GM19035 (cell line): Measurements from ENCODE around the gene DDX31.
A peak's percentile ranks its signal among the peaks of the same experiment; 100 is the strongest.
"Not testable (repeated sequence)": the region's sequence is repeated elsewhere in the genome, so short reads cannot be mapped to it uniquely, and the experiment has no call there.

Experiments used
- ATAC-seq: cut with Tn5 transposase; IDR thresholded peaks from one replicate; pipeline ENCODE4 v1.9.1; 2021; ENCODE audit not compliant: unreplicated experiment

Gene DDX31

DNA sequence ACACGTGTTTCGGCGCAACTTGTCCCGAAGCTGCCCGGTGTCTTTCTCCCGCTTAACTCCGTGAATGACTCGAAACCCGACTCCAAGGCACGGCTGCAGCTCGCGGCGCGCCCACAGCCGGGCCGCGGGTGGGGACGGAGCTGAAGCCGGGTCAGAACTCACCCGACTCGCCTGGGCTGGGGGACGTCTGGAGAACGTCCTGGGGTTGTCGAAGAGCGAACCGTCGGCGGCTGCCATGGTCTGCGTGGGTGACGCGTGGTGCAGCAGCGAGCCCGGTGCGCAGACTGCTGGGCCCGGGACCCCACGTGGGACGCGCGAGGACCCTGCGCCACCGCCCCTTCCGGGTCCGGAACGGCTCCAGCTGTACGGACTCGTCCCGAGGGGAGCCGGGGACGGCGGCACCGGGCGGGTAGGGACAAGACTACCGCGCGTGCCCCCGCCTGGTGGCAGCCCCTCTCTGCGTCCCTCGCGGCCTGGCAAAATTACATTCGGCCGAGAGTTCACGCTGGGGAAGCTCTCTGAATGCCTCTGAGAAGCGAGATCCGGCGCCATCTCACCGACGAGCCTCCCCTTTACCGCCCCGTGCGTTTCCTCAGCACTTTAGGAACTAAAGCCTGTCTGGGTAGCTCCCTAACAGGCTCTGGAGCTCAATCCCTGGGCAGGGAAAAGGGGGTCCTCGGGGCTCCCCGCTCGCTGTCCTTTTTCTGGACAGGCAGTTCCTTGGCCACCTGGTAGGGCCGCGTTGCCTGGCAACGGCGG is at the start of gene DDX31:
Gene DDX31, minus strand, starts transcription at position 286 of the 759 bp plus-strand sequence. Its CDS starts 49 bp downstream, at position 237.
- ATAC-seq = peak; percentile 78

DNA sequence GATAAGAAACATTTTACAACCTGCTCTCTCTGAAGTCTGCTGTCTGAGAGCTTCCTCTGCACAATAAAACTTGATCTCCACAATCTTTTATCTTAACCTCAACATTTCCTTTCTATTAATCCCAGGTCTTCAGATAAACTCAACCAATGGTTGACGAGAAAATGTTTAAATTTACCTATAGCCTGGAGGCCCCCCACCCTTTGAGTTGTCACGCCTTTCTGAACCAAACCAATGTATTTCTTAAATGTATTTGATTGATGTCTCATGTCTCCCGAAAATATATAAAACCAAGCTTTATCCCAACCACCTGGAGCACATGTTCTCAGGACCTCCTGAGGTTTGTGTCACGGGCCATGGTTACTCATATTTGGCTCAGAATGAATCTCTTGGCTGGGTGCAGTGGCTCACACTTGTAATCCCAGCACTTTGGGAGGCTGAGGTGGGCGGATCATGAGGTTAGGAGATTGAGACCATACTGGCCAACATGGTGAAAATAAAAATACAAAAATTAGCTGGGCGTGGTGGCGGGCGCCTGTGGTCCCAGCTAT is 48.7 kb upstream of the DDX31 start:
- not testable (repeated sequence) for ATAC-seq

DNA sequence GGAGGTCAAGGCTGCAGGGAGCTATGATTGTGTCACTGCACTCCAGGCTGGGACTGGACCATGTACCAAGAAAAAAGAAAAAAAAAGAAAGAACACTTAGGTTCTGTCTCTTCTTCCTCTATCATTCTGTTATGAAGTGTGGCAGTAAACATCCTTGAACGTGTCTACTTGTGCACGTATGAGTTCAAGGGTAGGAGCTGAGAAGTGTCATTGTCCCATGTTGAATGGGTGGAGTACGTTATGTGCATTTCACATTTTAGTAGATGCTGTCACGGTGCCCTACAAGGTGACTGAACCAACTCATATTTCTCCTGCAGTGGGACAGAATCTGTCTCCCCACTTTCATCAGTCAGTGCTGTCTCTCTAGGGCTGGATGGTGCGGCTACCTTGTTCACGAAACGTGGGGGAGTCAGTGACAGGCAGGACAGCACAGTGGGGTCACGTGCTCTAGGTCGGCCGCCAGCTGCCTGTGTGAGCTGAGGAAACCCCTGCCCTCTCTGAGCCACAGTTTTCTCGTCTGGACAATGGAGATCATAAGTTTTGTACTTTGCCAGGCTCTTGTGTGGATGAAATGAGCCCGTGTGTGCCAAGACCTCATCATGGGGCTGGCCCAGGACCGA is 47.7 kb upstream of the DDX31 start:
- no peak for ATAC-seq

DNA sequence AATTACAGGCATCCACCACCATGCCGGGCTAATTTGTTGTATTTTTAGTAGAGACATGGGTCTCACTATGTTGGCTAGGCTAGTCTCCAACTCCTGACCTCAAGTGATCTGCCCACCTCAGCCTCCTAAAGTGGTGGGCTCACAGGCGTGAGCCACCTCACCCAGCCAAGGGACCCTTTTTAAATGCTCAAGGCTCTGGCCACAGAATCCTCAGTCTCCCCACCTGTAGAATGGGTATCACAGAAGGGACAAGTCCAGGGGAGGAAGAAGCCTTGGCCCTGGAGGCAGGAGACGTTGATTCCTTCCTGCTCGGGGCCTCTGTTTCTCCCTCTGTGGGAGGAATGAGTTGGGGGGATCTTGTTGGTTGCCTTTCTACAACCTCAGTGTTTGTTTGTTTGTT is 46.2 kb upstream of the DDX31 start:
- ATAC-seq = no peak

- no peak for ATAC-seq
These were observed 43.0 kb upstream of the DDX31 start for GRCh38 chr9:132712753-132713152.

- ATAC-seq = no peak
These were observed 42.1 kb upstream of the DDX31 start for GRCh38 chr9:132711846-132712245.

- ATAC-seq = not testable (repeated sequence)
These were observed 41.4 kb upstream of the DDX31 start for GRCh38 chr9:132711152-132711551.

GRCh38 chr9:132710333-132710732 is 40.5 kb upstream of the DDX31 start:
- ATAC-seq = no peak

GRCh38 chr9:132708769-132709430 is 39.1 kb upstream of the DDX31 start:
- ATAC-seq = no peak

DNA sequence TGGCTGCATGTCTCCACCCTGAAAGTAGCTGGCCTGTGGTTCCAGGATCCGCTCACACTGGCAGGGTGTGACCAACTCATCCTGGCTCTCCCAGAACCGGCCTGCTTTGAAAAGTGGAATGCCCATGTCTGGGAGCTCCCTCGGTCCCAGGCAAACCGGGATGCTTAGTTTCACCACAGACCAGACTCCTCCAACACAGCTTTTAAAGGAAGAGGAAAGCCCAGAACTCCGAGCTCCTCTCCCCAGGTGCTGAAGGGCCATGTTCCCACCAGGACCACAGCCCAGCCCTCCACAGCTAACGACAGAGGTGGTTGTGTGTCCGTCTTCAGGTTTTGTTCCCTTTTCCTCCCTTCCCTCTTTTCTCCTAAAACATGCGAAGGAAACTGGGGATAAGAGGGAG is 38.5 kb upstream of the DDX31 start:
- no peak for ATAC-seq

DNA sequence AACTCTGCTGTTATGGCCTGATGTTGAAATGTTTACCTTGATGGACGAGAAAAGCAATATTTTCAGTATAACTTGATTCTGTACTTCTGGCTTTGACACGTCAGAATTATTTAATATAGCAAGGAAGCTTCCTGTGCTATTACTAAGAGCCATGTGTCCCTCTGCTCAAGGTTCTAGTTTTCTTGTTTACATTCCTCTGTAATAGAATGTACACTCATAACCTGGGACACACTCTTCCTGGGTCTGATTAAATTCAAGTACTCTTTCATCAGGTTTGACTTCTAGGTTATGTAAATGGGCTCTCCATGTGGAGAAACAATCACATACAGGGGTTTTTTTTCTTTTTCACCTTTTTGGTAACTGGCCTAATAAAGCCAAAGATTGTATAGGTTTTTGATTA is 33.6 kb upstream of the DDX31 start:
- no peak for ATAC-seq

GRCh38 chr9:132702254-132702653 is 32.5 kb upstream of the DDX31 start:
- ATAC-seq = no peak

DNA sequence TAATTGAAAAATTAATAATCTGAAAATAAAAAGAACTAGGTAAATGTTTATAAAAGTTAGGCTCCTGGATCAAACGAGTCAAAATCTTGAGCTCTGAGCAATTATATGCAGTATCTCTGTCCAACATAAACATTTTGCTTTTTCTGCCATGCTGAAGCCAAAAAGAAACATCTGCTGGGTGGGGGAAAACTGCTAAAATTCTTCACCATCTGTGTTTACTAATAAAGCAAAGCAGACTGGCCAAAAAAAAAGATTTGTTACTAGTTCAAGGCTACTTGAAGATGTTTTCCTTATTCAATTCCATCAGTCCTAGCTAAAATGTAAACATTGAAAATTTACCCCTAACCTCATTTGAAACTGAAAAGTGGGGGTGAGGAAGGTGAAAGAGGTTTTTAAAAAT is 30.2 kb upstream of the DDX31 start:
- no peak for ATAC-seq

DNA sequence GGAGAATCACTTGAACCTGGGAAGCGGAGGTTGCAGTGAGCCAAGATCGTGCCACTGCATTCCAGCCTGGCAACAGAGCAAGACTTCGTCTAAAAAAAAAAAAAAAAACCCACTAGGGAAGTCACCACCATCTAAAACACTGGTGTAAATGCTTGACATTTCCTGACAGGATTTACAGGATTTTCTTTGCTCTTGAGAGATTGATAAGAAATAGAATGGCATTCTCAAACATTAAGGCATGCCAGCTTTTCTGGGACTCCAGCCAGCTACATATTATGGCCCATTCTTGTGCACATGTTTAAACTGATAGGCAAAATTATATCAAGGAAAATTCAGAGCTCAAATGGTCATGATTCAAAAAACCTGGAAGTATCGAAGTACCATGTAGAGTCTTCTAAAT is 29.2 kb upstream of the DDX31 start:
- no peak for ATAC-seq

DNA sequence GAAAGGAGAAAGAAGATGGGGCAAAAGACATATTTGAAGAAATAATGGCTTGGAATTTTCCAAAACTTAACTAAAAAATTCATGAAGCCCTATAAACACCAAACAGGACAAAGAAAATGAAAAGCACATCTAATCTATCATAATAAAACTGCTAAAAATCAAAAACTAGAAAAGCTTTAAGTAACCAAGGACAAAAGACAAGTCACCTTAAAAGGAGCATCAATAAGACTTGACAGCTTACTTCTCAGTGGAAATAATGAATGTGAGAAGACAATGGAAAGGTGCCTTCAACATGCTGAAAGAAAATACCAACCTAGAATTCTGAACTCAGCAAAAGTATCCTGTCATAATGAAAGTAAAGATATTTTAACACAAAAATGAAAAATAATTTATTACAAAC is 27.4 kb upstream of the DDX31 start:
- ATAC-seq = no peak

DNA sequence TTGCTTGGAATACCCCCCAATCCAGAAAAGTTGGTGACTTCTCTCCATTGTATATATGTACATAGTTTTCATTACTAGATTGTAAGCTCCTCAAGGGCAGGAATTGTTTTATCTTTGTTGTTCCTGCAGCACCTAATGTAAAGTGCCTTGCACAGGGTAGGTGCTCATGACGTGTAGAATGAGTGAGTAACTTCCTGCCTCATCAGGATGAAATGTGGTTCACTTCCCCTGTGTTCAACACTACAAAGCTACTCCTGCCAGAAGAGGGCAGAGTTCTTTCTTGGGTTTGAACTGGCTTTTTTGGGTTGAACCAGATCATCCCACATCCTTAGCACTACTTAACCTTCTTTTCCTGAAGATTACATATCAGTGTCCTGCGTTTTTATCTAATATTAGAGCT is 24.4 kb upstream of the DDX31 start:
- ATAC-seq = no peak

GRCh38 chr9:132690696-132691095 is 20.9 kb upstream of the DDX31 start:
- ATAC-seq = no peak

DNA sequence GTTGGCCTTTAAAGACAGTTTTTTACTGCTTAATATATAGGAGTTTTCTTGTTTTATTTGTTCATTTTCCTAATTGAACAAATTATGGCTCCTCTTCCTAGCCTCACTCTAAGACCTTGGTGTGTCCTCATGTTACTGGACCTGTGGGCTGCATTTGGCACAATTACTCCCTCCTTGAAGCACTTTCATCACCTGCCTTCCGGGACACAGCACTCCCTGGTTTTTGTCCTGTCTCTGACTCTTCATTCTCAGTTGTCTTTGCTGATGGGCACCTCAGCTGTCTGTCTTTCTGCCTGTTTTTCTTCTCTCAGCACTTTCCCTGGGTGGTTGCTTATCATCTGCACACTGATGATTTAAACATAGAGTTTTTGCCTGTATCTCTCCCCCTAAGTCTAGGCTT is 14.1 kb upstream of the DDX31 start:
- ATAC-seq = no peak

- no peak for ATAC-seq
These were observed 11.8 kb upstream of the DDX31 start for GRCh38 chr9:132681561-132681960.

DNA sequence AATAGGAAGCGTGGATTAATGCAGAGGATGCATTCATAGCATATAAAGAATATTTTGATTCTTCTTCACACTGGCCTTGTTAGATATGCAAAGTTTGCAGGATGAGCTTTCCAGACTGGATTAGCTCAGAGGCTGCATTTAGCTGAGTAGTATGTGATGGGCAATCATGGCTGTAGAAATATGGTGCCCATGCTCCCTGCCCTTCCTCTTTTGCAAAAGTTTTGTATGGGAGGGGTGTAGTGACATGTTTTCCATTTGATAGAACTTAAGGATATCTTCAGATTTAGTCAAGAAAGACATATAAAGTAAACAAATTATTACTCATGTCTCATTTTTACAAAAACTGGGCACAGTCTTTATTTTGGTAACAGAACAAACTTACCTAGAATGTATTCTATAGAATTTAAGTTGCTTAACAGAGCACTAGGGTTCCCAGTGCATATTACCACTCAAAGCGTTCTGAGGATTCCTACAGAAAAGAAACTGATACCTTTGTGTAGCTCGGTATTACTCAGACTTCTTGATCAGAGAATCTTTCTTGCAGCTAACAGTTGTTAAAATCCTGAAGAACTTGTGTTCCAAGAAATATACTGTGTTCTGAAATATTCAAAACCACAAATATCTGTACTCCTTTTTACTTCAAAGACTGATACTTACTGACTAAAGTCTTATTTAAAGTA is 10.3 kb upstream of the DDX31 start:
- ATAC-seq = no peak

GRCh38 chr9:132677976-132678375 is 8.2 kb upstream of the DDX31 start:
- ATAC-seq = no peak
